ENCODE results near the gene KDM4C.

- TF ChIP-seq CTCF (IDR thresholded peaks at IDR 0.05) (peak; percentile 15 to 23), POLR2AphosphoS5 (IDR thresholded peaks at IDR 0.05) (no peak), POLR2A (IDR thresholded peaks at IDR 0.05) (no peak), EP300 (IDR thresholded peaks at IDR 0.05) (no peak)
These were observed 150.1 kb downstream of the KDM4C start for GRCh38 chr9:6907772-6908381.
